ENCODE measurements around the gene EVX1. TPM values are rescaled to one million over a fixed set of nuclear protein-coding genes. Genes with fewer than 3 reads are reported as not detected.

EVX1 gene
- total RNA-seq, 1 donor from 2014 or later = not detected

GRCh38 chr7:27229448-27229847 lies 13.2 kb upstream of the EVX1 start:
- Histone ChIP-seq H3K27me3 (ENCODE audit: control insufficient read depth in 3 of 3, insufficient read depth in 3 of 3, low read length in 3 of 3) (peaks cover 22 to 26% (median 26%) of the 10 kb centered on the region in 3 donors), H3K9ac (ENCODE audit: low read depth in 1 of 3, low read length in 3 of 3) (no peak overlapping the region), H3K36me3 (ENCODE audit: control insufficient read depth in 3 of 3, insufficient read depth in 3 of 3, low read length in 3 of 3) (no peaks in the 10 kb centered on the region), H3K4me3 (ENCODE audit: low read length in 3 of 3) (no peak overlapping the region), H3K27ac (ENCODE audit: low read depth, low read length) (no peak overlapping the region), H3K4me1 (ENCODE audit: control insufficient read depth in 3 of 3, insufficient read depth in 3 of 3, low read length in 3 of 3) (peaks cover 0 to 4% (median 4%) of the 10 kb centered on the region in 3 donors), H3K9me3 (ENCODE audit: control insufficient read depth in 3 of 3, low read length in 3 of 3) (no peaks in the 10 kb centered on the region)

GRCh38 chr7:27235387-27236311 lies 7.0 kb upstream of the EVX1 start:
- peak overlapping the region; percentile 58 to 65 (median 59) for H3K4me3 ChIP-seq (ENCODE audit: low read length in 3 of 3)
- peaks cover 7 to 11% (median 9%) of the 10 kb centered on the region in 3 donors for H3K4me1 ChIP-seq (ENCODE audit: control insufficient read depth in 3 of 3, insufficient read depth in 3 of 3, low read length in 3 of 3)
- peak overlapping the region in 2 of 3 donors; percentile 45 to 56 for H3K9ac ChIP-seq (ENCODE audit: low read depth in 1 of 3, low read length in 3 of 3)
- H3K36me3 ChIP-seq (ENCODE audit: control insufficient read depth in 3 of 3, insufficient read depth in 3 of 3, low read length in 3 of 3) = no peaks in the 10 kb centered on the region
- no peak overlapping the region for H3K27ac ChIP-seq (ENCODE audit: low read depth, low read length)
- H3K9me3 ChIP-seq (ENCODE audit: control insufficient read depth in 3 of 3, low read length in 3 of 3) = no peaks in the 10 kb centered on the region
- H3K27me3 ChIP-seq (ENCODE audit: control insufficient read depth in 3 of 3, insufficient read depth in 3 of 3, low read length in 3 of 3) = peaks cover 48 to 56% (median 49%) of the 10 kb centered on the region in 3 donors

DNA sequence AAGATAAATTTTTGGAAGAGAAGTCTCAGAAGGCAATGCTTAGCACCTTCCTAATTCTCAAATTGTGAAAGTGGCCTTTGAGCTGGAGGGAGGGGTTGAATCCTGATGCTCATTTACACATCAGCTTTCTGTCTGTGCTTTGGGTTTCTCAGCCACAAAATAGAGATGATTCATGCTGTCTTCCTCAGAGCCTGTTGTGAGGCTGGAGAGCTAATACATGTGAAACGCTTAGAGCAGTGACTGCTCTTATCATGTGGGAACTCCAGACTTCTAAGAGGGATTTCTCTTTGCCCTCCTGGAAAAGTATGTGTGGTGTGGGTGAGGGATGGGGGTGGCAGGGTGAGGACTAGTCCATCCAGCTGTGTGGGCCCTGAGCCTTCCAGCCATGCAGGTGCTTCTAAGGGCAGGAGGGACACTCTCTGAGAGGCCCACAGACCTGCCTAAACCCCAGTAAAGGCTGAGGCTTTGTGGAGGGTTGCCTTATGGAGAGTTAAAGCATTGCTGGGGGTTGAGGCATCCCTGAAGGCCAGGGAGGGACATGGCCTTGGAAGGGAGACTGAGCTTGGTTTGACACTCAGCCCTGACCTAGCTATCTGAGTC lies 4.8 kb upstream of the EVX1 start:
- Histone ChIP-seq H3K4me3 (ENCODE audit: low read length in 3 of 3) (no peak overlapping the region), H3K4me1 (ENCODE audit: control insufficient read depth in 3 of 3, insufficient read depth in 3 of 3, low read length in 3 of 3) (peaks cover 7 to 18% (median 13%) of the 10 kb centered on the region in 3 donors), H3K27me3 (ENCODE audit: control insufficient read depth in 3 of 3, insufficient read depth in 3 of 3, low read length in 3 of 3) (peaks cover 70 to 78% (median 71%) of the 10 kb centered on the region in 3 donors), H3K36me3 (ENCODE audit: control insufficient read depth in 3 of 3, insufficient read depth in 3 of 3, low read length in 3 of 3) (no peaks in the 10 kb centered on the region), H3K9ac (ENCODE audit: low read depth in 1 of 3, low read length in 3 of 3) (no peak overlapping the region), H3K27ac (ENCODE audit: low read depth, low read length) (no peak overlapping the region), H3K9me3 (ENCODE audit: control insufficient read depth in 3 of 3, low read length in 3 of 3) (no peaks in the 10 kb centered on the region)

- no peaks in the 10 kb centered on the region for H3K36me3 ChIP-seq (ENCODE audit: control insufficient read depth in 3 of 3, insufficient read depth in 3 of 3, low read length in 3 of 3)
- no peak overlapping the region for H3K9ac ChIP-seq (ENCODE audit: low read depth in 1 of 3, low read length in 3 of 3)
- H3K9me3 ChIP-seq (ENCODE audit: control insufficient read depth in 3 of 3, low read length in 3 of 3) = no peaks in the 10 kb centered on the region
- H3K4me3 ChIP-seq (ENCODE audit: low read length in 3 of 3) = no peak overlapping the region
- no peak overlapping the region for H3K27ac ChIP-seq (ENCODE audit: low read depth, low read length)
- H3K4me1 ChIP-seq (ENCODE audit: control insufficient read depth in 3 of 3, insufficient read depth in 3 of 3, low read length in 3 of 3) = peaks cover 7 to 28% (median 22%) of the 10 kb centered on the region in 3 donors
- H3K27me3 ChIP-seq (ENCODE audit: control insufficient read depth in 3 of 3, insufficient read depth in 3 of 3, low read length in 3 of 3) = peaks cover 82 to 88% (median 82%) of the 10 kb centered on the region in 3 donors
These were observed 3.6 kb upstream of the EVX1 start for GRCh38 chr7:27238979-27239386.

GRCh38 chr7:27239387-27240014 lies 3.1 kb upstream of the EVX1 start:
- no peaks in the 10 kb centered on the region for H3K9me3 ChIP-seq (ENCODE audit: control insufficient read depth in 3 of 3, low read length in 3 of 3)
- no peaks in the 10 kb centered on the region for H3K36me3 ChIP-seq (ENCODE audit: control insufficient read depth in 3 of 3, insufficient read depth in 3 of 3, low read length in 3 of 3)
- H3K27ac ChIP-seq (ENCODE audit: low read depth, low read length) = no peak overlapping the region
- H3K4me3 ChIP-seq (ENCODE audit: low read length in 3 of 3) = no peak overlapping the region
- H3K4me1 ChIP-seq (ENCODE audit: control insufficient read depth in 3 of 3, insufficient read depth in 3 of 3, low read length in 3 of 3) = peaks cover 7 to 29% (median 22%) of the 10 kb centered on the region in 3 donors
- H3K27me3 ChIP-seq (ENCODE audit: control insufficient read depth in 3 of 3, insufficient read depth in 3 of 3, low read length in 3 of 3) = peaks cover 87 to 91% (median 87%) of the 10 kb centered on the region in 3 donors
- H3K9ac ChIP-seq (ENCODE audit: low read depth in 1 of 3, low read length in 3 of 3) = no peak overlapping the region

DNA sequence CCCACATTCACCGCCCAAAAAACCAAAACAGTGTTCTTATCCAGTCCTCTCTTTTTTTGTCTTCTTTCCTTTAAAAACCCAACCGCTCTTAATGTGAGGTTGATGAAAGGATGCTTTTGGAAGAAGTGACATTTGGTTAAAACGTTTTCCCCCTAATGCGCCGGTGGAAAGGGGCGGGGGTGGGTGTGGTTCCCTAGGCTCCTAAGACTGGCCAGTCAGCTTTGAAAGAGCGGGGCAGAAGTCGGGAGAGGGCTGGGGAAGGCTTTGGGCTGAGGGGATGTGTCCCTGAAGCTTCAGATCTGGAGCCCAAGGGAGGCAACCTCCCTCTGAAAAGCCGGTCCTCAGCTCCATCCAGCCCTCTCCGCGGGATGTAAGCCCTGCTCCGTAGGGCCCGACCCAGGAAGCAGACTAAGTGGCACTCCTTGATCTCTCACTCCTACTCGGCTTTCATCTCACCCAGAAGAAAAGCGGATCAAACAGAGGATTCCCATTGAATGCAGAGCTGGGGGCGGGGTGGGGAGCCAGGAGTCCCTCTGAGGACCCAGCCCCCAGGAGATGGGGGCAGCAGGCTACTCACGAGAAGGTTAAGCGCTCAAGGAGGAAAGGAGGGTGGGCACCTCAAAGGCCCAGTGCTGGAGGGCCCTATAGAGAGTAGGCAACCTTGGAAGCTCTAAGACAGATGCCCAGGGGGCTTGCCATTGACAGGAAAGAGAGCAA lies 2.4 kb upstream of the EVX1 start:
- Histone ChIP-seq H3K4me3 (ENCODE audit: low read length in 3 of 3) (no peak overlapping the region), H3K9me3 (ENCODE audit: control insufficient read depth in 3 of 3, low read length in 3 of 3) (no peaks in the 10 kb centered on the region)

DNA sequence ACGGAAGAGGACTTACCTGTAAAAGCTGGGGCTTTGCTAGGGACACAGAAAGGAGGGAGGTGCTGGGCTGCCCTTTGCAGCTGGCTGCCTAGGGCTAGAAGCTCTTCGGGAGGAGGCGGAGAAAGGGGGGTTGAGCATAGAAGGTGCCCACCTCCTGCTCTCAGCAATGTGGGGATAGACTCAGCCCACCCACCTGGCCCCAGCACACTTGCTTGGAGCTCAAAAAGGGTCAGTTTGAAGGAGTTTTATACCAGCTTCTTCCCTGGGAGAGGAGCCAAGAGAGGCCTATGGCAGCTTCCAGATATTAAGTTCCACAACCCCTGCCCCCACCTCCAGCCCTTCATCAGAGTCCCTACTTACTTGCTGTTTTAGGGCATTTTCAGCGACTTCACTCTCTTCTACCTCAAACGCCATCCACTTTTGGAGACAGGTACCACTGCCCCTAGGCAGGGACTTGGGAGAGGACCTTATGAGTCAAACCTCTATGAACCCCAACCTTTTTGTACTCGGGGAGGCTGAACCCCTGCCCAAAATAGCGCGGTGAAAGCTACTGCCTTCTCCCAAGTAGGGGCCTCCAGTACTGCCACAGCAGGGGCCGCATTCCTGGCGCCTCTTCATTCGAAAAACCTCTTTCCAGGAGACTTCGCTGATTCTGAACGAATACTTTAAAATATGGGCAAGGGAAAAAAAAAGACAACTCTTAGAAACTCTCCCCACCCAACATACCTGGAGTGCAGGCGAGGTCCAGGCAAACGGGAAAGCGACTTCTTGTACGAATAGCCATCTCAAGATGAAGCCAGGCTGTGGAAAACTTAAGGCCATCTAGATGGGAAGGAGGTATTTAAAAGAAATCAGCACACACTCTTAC lies 1.2 kb upstream of the EVX1 start:
- no peak overlapping the region for H3K9ac ChIP-seq (ENCODE audit: low read depth in 1 of 3, low read length in 3 of 3)
- peaks cover 92 to 95% (median 93%) of the 10 kb centered on the region in 3 donors for H3K27me3 ChIP-seq (ENCODE audit: control insufficient read depth in 3 of 3, insufficient read depth in 3 of 3, low read length in 3 of 3)
- no peak overlapping the region for H3K27ac ChIP-seq (ENCODE audit: low read depth, low read length)
- H3K36me3 ChIP-seq (ENCODE audit: control insufficient read depth in 3 of 3, insufficient read depth in 3 of 3, low read length in 3 of 3) = no peaks in the 10 kb centered on the region
- no peak overlapping the region for H3K4me3 ChIP-seq (ENCODE audit: low read length in 3 of 3)
- H3K4me1 ChIP-seq (ENCODE audit: control insufficient read depth in 3 of 3, insufficient read depth in 3 of 3, low read length in 3 of 3) = peaks cover 11 to 33% (median 21%) of the 10 kb centered on the region in 3 donors
- H3K9me3 ChIP-seq (ENCODE audit: control insufficient read depth in 3 of 3, low read length in 3 of 3) = no peaks in the 10 kb centered on the region

More for the DNA sequence above, 2.4 kb upstream of the EVX1 start:
- H3K27me3 ChIP-seq (ENCODE audit: control insufficient read depth in 3 of 3, insufficient read depth in 3 of 3, low read length in 3 of 3) = peaks cover 91 to 94% (median 92%) of the 10 kb centered on the region in 3 donors
- H3K36me3 ChIP-seq (ENCODE audit: control insufficient read depth in 3 of 3, insufficient read depth in 3 of 3, low read length in 3 of 3) = no peaks in the 10 kb centered on the region
- H3K4me1 ChIP-seq (ENCODE audit: control insufficient read depth in 3 of 3, insufficient read depth in 3 of 3, low read length in 3 of 3) = peaks cover 12 to 35% (median 24%) of the 10 kb centered on the region in 3 donors
- H3K9ac ChIP-seq (ENCODE audit: low read depth in 1 of 3, low read length in 3 of 3) = no peak overlapping the region
- no peak overlapping the region for H3K27ac ChIP-seq (ENCODE audit: low read depth, low read length)

- H3K27ac ChIP-seq (ENCODE audit: low read depth, low read length) = no peak overlapping the region
- H3K4me3 ChIP-seq (ENCODE audit: low read length in 3 of 3) = peak overlapping the region in 2 of 3 donors; percentile 54 to 59
- H3K9ac ChIP-seq (ENCODE audit: low read depth in 1 of 3, low read length in 3 of 3) = no peak overlapping the region
- no peaks in the 10 kb centered on the region for H3K36me3 ChIP-seq (ENCODE audit: control insufficient read depth in 3 of 3, insufficient read depth in 3 of 3, low read length in 3 of 3)
- H3K9me3 ChIP-seq (ENCODE audit: control insufficient read depth in 3 of 3, low read length in 3 of 3) = no peaks in the 10 kb centered on the region
- H3K4me1 ChIP-seq (ENCODE audit: control insufficient read depth in 3 of 3, insufficient read depth in 3 of 3, low read length in 3 of 3) = peaks cover 11 to 33% (median 21%) of the 10 kb centered on the region in 3 donors
- H3K27me3 ChIP-seq (ENCODE audit: control insufficient read depth in 3 of 3, insufficient read depth in 3 of 3, low read length in 3 of 3) = peaks cover 92 to 95% (median 93%) of the 10 kb centered on the region in 3 donors
These were observed 448 bp upstream of the EVX1 start for GRCh38 chr7:27242154-27242553.
